NCI-H1694 treated with DMSO at 0.1 percent for 48 hours (cell line): ENCODE measurements around the gene TENT4B.

Source experiments
- DNase-seq: peaks from one replicate; lab custom pipeline; 2025; lab: John Stamatoyannopoulos, UW

TENT4B gene

DNA sequence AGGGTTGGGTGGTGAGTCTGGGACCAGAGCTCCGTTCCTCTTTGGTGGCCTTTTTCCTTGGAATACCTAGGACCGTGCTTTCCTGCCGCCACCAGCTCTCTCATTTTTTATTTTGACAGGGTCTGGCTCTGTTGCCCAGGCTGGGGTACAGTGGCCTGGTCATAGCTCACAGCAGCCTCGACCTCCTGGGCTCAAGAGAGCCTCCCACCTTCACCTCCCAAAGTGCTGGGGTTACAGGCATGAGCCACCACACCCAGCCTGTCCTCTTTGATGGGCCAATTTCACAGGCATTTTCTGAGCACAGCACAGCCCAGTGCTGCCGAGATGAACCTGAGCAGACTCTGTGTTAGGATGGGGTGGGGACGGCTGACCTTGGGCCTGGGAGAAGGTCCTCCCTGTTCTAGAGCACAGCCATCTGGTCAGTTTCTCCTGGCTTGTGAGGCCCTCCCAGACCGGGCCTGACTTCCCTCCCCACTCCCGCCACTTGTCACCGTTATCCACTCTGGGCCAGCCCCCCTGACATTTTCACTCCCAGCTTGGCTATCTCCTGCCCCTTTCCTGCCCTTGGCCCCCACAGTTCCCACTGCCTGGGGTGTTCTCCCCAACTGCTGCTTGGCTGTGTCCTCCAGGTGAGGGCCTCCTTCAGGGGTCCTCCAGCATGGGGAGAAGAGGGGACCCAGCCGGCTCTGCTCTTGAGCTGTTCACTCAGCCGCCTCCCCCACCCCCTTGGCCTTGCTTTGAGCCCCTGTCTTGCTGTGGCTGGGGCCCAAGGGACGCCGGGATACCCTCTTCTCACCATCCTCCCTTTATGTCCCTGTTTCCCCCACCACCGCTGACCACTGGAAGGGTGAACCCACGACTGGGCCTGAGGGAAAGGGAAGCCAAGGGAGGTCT lies 118.3 kb downstream of the TENT4B start:
- no peak for DNase-seq

DNA sequence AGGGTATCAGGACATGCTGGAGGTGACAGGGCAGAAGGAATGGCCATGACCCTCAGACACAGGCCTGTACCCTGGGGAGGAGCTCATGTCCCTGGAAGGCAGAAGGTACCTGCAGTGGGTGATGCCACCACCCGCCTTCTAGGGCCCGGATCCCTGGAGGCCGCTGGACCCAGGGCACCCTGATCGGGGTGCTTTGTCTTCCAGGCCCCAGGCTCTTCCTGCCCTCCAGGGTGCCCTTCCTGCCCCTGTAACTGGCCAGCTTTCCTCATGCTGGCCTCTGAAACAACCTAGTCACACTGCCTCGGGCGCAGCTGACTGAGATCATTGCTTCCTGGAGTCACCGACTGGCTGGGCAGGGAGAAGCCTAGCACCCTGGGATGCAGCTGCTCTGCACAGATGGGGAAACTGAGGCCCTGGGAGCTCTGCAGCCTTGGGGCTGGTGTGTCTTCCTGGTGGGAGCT lies 119.0 kb downstream of the TENT4B start:
- no peak for DNase-seq

DNA sequence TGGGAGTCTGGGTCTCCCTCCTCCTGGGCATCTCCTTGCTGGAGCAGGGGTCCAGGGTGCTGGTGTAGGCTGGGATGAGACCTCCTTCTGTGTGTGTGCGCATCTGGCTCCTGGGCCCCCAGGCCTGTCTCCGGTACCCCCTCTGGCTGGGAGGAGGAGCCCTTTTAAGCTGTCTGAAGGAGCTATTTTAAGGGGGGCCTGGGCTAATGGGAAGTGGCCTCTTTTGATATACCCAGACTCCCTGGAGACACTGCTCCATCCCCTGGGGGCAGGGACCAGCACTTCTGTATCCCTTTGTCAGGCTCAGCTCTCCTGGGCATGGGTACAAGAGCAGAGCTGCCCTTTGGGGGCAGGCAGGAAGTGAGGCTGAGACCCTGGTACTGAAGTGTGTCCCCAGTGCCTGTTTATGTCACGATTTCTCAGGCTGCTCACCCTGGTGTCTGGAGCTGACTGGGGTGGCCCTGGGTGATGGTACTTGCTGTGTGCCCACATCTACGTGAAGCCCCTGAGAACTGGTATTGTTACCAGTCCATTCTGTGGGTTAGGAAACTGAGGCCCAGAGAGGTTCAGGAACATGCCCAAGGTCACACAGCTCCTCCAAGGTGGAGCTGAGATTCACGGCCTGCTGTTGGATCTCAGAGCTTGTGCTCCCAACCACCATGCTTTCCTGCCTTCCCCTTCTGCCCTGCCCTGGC lies 119.7 kb downstream of the TENT4B start:
- no peak for DNase-seq

DNA sequence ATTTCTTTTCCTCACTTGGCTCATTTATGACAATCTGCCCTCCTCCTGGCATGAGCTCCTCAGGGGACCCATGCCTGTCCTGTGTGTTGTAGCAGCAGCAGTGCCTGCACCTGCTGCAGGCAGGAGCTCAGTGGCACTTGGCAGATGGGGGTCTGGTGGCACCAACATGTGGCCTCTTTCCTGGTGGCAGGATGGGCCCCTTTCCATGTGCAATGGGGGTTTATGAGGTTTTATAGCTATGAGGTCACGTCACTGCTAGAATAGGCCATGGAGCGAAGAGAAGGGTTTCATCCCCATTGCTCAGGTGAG lies 120.2 kb downstream of the TENT4B start:
- no peak for DNase-seq

DNA sequence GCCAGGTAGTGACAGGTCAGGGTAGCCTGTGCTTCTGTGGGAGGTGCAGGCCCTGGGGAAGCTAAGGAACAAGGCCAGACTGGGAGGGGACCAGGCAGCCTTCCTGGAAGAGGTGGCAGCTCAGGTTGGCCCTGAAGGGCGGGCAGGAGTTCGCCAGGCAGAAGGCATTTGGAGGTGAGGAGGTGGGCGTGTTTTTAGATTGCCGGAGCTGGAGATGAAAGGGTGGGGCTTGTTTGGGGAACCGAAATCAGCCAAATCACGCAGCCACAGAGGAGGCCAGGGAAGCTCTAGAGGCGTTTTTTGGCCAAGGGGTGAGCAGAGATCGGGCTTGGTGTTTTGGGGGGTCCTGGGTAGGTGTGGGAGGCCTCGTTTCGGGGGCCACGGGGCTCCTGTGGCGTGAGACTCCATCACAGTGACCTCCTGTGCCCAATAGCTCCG lies 120.8 kb downstream of the TENT4B start:
- no peak for DNase-seq

DNA sequence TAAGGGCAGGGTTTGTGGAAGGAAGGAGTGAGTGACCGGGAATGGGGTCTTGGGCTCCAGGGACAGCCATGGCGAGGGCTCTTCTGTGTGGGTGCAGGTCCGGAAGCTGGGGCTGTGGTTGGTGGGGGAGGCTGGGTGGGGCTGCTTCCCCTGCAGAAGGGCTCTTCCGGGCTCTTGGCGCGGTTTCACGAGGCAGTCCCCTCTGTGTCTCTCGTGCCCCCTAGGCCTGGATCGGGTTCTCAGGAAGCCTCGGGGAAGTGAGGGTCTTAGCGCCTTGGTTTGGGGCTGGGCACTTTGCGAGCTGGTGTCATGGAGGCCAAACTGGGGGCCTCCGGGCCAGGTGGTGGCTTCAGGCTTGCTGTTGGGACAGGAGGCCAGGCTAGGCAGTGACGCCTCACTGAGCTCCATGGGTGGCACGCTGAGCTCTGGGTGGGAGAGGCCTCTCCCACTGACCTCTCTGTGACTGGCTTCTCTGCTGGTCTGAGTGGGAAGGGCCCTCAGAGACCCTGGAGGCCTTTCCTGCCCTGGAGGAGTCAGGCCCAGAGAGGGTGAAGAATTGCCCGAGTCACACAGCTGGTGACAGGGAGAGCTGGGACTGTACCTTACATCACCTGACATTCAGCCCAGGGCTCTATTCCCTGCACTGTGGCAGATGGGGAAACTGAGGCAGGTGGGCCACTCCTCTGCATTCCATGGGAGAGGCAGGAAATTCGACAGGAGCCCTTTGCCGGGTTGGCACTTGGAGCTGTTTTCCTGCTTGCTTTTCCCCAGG lies 121.4 kb downstream of the TENT4B start:
- DNase-seq: no peak

DNA sequence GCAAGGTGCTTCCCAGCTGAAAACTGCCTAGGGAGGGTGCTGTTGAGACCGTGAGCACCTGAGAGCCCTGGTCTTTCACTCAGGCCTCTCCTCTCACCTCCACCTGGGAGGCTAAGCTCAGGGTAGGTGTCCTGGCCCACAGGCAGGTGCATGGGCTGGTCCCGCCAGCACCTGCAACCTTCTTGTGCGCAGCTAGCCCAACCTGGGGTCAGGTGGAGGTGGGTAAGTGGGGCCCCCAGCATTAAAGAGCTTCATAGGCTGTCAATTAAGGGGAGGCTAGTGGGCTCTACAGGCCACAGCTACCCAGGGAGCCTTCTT lies 122.0 kb downstream of the TENT4B start:
- DNase-seq: no peak

DNA sequence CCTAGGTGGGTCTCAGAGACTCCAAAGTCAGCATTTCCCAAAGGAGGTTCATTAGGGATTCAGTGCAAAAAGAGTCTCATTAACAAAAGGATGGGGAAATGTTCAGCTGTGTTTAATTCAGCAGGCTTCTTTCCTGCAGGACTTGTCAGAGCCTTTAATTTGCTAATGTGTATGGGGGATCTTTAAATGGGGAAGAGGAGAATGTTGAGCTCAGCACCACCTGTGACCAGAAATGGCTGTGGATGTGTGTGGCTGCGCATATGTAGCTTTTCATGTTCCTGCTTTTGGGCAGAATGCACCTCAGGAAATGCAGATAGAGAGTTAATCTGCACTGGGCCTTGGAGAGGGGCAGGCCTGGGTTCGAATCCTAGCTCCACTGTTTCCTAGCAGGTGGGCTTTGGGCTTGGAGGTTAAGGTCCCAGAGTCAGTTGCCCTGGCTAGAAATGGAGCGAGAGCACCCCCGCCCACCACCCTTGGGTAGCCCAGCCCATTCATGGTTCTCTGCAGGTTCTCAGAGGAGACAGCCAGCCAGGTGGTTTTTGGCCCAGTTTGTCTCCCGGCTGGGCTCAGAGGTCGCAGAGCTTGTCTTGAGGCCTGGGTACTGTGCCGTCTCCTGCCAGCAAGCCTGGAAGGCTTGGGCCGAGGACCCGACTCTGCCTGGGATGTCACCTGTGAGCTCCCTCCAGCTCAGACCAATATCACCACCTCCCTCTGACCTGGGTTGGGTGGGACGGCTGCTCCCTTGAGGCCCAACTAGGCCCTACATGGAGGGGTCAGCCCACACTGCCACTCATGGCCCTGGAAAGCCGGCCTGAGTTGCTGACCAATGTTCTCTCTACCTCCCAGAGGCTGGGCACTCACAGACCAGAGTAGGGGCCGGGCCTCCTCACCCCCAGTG lies 122.6 kb downstream of the TENT4B start:
- no peak for DNase-seq

DNA sequence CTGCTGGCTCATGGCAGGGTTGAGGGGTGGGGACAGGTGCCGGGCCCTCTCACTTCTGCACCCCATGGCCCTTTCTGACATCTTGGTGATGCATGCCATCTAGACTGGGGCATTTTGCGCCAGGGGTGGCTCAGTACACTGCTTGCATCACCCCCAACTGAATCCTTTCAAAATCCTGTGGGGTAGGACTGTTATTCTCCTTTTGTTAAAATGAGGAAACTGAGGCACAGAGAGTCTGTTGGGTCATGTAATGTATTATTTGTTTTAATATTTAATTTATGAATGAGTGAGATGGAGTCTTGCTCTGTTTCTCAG lies 123.2 kb downstream of the TENT4B start:
- DNase-seq: no peak

DNA sequence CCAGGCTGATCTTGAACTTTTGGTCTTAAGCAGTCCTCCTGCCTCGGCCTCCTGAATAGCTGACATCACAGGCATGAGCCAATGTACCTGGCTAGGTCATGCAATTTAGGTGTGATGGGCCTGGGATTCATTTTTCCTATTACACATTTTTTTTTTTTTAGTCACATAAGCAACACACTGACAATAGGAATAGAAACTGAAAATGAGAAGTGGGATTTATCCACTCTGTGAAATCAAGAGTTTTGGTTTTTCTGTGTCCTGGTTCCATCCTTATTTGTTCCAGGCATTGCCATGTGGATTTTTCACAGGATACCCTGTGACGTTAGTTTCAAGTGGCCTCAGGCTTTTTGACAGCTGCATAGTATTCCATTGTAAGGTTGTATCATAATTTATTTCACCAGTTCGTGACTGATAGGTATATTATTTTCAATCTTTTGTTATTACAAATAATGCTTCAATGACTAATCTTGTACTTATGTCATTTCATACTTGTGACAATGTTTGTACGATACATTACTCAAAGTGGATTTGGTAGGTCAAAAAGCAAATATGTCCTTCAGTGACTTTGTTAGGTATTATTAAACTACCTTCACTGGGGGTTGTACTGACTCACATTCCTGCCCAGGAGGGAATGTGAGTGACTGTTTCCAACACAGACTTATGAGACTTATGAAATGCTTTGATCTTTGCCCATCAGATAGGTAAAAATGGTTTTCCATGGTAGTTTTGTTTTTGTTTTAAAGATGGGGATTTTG lies 123.9 kb downstream of the TENT4B start:
- no peak for DNase-seq

DNA sequence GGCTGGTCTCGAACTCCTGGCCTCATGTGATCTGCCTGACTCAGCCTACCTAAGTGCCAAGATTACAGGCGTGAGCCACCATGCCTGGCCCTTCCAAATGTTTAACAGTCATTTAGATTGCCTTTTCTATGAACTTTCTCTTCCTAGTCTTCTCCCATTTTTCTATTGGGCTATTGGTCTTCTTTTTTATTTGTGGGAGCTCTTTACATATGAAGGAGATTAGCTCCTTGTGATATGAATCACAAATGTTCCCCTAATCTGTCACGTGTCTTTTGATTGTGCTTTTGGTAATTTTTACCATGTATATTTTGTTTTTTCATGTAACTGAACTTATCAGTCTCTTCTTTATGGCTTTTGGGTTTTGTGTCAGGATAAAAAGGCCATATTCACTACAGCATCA lies 125.1 kb downstream of the TENT4B start:
- no peak for DNase-seq

DNA sequence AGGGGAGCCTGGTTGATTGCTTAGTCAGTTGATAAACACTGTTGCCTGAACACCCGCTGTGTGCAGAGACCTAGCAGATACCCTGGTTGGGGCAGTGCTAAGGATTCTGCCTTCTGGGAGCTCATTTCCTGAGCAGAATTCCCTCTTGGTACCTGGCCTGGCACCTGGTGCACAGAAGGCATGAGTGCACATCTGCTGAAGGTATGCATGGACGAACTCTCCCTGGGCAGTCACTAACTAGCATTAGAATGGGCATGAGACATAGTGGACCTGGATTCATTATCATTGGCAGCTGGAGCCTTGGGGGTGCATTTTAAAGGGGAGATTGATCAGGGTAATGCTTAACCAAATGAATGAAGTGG lies 126.4 kb downstream of the TENT4B start:
- DNase-seq: no peak

DNA sequence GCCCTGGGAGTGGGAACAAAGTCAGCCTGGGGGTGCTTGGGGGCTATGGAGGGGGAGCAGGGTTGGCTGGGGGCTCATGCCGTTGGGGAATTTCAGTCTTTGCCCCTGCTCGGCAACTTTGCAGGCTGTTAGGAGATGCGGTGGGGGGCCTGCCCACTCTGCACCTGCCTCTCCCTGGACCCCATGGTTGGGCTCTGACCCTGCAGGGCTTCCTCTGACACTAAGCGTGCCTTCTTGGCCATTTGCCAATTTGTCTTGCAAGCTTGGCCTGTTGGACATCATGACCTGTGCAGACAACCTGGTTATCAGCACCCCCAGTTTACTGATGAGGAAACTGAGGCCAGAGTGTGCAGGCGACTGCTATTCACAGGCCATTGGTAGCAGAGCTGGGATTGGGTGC lies 127.8 kb downstream of the TENT4B start:
- DNase-seq: no peak
